ENCODE data around the gene MSANTD4.
"Not testable (repeated sequence)": the region's sequence is repeated elsewhere in the genome, so short reads cannot be mapped to it uniquely, and the experiment has no call there.

Gene MSANTD4

GRCh38 chr11:106012744-106013143 is 9.3 kb downstream of the MSANTD4 start:
- no peak for DNase-seq

DNA sequence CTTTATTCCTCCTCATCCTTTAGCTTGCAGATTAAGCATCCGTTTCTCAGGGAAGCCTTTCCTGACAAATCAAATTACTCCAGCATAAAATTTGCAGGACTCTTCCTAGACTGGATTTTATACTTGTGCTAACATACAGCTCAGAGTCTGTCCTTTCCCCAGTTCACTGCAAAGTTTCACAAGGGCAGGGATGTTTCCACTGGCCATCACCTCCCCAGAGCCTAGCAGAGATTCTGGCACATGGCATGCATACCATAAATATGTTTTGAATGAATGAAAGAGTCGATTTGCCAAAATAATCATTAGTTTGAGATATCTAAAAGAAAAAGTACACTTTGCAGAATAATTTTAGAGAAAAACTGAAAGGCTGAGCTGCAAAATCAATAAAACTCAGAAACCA is 10.6 kb downstream of the MSANTD4 start:
- no peak for DNase-seq

DNA sequence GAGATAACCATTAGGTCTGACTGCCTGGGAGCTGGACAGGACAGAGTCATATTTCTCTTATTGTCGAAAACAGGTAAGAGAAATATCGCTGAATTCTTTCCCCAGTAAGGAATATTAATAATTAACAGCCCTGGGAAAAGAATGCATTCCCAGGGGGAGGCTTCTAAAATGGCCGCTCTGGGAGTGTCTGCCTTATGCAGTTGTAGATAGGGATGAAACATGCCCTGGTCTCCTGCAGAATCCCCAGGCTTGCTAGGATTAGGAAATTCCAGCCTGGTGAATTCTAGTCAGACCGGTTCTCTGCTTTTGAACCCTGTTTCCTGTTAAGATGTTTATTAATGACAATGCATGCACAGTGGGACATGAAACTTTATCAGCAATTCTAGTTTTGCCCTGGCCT is 18.9 kb downstream of the MSANTD4 start:
- DNase-seq, result not testable (repeated sequence)

DNA sequence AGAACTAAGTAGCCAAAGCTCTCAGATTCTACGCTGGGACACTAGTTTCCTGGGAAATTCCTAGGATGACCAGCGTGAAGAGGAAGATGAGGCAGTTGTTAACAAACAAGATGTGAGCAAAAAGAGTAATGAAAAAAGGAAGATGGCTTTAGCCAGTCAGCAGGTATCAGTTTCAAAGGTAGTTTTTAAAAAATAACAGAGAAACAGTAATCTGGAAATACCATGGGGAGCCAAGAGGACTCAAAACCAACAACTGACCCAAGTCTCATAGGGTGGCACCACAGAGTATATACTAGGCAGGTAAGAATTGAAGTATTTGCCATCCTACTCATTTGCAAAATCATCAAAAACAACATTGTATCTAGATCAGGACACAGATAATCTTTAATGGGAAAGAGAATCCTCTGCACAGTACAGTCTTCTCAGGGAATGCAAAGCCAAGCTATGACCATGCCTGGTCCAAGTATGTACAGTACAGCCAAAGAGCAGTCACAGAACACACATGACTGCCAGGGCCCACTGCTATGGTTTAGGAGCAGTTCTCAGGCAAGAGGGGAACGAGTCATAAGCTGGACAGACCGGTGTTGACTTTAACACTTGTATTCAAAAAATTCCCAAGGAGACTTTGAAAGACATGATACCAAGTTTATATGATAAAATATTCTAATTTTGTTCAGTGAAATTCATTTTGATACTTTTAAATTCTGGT is 20.6 kb downstream of the MSANTD4 start:
- no peak for DNase-seq

GRCh38 chr11:105991888-105992287 is 30.2 kb downstream of the MSANTD4 start:
- DNase-seq, result no peak

DNA sequence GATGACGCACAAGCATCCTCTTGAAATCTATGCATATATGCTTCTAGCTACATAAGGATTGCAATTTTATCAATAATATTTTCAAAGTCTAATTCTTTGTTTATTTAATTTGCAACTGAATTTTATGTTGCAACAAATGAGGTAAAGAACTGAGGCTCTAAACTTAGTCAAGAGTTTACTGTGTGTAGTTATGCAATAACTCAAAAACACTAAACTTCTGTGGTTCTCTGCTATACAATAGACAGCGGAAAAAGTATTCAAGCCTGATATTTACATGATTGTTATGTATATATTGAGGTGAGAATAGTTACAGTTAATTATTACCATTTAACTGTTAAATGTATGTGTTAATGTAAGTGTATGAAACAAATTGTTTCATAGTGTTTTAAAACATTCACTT is 32.9 kb downstream of the MSANTD4 start:
- no peak for DNase-seq

- no peak for DNase-seq
Measured at GRCh38 chr11:105988197-105988596, 33.8 kb downstream of the MSANTD4 start.

- no peak for DNase-seq
Measured at GRCh38 chr11:105986554-105986953, 35.5 kb downstream of the MSANTD4 start.

DNA sequence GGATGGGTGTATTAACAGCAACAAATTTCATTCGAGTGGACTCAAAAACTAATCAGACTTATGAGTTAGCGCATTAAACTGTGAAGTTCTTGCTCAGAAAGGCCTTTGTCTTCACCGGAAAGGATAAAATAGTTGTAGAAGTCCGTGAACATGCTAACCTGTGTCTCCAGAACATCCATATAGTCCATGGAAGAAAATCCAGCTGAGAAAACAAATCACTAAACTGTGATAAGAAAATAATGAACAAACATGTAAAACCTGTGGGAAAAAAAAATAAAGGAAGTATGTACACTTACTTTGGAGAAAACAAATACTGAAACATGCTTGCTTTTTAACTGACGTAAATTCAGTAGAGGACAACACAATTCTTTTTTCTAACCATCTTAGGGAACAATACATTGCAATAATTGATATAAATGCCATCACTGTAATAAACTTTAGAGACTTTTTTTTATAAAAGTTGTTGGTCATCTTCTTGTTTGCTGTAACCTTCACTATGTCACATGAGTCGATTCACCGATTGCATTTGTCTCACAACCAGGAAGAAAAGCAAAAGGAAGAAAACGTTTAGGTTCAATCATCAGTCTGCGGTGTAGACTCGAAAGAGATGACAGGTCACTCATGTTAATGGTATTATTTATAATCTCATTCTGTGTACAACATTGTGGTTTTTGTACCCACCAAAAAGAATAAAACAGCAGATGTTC is 41.9 kb downstream of the MSANTD4 start:
- no peak for DNase-seq

DNA sequence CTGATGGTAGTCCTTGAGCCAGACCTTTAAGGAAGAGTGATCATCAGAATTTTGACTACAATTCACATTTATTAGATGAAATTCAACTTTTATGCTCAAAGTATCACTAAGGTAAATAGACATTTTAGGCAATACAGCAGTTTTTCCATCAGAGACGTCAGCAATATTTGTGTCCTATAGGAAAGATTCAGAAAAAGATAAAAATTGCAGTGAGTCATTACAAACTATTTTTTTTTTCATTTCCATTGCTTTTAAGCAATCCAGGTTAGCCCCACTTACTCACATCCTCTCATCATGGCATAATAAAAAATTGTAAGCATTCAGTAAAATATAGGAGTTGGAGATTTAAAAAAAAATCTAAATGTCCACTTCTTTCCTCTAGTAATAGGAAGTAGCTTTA is 46.9 kb downstream of the MSANTD4 start:
- DNase-seq, result no peak

- DNase-seq, result no peak
Measured at GRCh38 chr11:105969756-105970155, 52.3 kb downstream of the MSANTD4 start.

DNA sequence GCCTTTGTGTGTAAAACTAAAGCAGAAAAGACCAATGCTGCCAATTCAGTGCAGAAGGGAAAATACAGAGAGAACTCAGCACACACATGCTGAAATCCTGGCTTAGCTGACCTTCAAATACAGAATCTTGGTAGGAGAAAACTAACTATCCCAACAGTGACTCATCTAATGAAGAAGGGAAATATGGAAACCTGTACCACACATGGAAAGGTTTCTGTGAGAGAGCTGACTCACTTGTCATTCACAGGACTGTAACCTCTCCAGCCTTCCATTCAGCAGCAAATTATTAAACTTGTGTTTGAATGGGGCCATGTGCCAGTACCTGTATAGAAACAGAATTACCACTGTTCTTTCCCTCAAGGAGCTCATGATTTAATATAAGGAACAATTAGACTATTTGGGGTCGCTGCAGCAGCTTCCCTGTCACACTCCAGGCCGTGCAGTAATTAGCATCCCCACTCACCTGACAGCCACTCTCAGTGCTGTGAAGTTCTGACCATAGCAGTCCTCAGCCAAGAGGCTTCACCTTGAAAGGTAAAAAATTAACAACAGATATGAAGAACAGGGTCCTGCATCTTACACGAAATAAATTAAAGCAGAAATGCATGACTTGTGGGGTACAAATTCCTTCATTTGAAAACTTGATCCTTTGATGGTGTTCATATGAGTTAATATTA is 53.9 kb downstream of the MSANTD4 start:
- DNase-seq, result no peak

DNA sequence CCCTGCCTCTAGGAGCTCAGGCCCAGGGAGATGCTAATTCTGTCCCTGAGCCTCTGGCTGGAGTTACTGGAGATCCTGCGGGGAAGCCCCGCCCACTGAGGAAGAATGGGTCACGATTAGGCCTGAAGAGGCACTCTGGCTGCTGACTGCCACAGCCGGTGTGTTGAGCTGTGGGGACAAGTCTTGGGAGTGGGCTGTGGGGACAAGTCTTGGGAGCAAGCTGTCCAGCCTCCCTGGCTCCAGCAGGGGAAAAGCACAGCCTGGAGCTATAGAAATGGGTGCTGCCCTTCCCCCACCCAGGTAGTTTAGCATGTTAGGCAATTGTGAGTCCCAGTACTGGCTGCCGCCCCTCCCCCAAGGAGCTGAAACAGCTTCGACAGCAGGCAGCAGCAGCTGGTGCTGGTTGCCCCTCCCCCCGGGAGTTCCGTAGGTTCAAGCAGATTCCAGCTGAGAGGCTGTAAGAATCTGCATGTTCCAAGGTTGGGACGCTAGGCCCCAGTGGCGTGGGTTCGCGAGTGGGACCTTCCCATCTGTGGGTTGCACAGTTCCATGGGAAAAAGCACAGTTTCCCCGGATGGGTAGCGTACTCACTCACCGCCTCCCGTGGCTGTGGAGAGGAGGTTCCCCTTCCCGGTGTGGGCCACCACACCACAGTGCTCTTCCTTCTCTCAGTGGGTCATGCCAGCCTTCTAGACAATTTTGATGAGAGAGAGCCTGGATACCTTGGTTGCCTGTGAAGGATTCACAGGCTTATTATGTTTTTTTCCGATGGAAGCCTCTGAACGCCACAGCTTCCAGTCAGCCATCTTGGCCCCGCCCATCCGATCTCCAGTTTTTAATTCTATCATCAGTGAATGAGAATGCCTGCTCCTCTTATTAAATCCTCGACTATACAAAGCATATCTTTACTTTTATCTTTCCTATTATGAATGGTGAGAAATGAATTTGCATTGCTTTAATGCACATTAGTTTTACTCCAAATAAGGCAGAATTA is 61.5 kb downstream of the MSANTD4 start:
- no peak for DNase-seq
